HG02759 (cell line): ENCODE data around the gene EFCAB14.
A peak's percentile ranks its signal among the peaks of the same experiment; 100 is the strongest.
"Not testable (repeated sequence)": the region's sequence is repeated elsewhere in the genome, so short reads cannot be mapped to it uniquely, and the experiment has no call there.

Experiments
- ATAC-seq: cut with Tn5 transposase; IDR thresholded peaks from one replicate; pipeline ENCODE4 v1.9.1; 2021; ENCODE audit warnings: mild to moderate bottlenecking, moderate library complexity; ENCODE audit not compliant: unreplicated experiment

The EFCAB14 gene

DNA sequence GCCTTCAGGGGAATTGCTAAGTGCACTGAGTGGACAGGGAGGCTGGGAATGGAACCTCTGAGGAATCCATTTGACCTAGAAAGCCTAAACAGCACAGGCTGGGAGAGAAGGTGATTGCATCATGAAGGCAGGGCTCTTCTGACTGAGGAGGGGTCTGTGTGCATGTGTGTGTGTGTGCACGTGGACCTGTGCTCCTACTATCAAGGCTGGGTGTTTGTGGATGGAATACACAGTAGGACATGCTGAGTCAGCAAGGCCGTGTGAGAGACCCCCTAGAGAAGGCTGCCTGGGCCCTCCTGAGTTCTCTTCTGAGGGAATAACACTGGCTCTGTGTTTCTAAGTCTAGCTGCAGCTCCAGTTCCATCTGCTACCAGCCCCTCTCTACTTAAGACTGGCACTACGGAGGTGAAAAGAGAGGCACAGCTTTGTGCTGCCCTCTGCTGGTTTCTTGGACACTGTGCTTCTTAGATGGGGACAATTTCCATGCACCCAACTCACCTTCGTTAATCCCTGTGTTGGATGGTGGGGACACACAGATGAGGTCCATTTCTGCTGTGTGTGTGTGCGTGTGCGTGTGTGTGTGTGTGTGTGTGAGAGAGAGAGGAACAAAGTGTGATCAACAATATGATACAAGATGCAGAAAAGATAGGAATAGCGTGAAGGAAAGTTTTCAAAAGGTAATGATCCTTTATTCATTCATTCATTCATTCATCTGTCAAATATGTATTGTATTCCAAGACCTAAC is 6.2 kb upstream of the EFCAB14 start:
- peak; percentile 80 for ATAC-seq

DNA sequence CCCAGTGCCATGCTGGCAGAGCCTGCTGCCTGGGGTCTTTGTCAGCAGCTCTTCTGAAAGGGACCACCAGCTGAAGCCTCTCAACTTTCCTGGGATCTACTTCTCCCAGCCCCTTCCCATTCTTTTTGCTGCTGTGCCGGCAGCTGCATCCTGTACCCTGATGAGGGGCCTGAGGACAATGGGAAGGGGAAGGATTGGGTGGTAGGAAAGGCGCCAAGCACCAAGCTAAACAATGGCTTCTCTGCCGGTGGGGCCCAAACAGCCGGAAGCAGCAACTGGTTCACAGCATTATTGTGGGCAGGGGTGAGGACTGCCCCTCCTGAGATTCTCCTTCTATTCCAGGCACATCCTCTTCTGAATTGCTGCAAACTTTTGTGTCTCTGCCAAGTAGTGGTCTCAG is 5.0 kb upstream of the EFCAB14 start:
- no peak for ATAC-seq

DNA sequence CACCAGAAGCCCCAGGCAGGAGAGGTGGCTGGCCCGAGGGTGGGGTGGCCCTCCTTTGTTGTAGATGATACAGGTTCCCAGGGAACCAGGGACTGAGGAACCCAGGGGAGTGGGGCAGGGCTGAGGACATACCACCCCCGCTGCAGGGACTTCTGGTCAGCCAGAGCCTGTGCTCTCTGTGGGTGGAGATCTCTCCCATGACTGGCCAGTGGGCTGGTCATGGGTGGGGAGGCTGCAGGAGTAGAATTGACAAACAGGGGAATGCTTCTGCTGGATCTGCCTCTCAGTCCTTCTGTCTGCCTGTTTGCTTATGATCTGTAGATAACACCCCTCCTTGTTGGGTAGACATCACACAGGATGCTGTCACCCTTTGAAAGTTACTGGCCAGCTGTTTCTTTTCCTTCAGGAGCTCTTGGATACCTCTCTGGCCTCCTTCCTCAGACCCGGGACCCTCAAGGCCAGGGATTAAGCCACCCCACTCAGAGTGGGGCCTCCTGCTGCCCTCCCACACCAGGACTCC is 2.8 kb upstream of the EFCAB14 start:
- ATAC-seq, result no peak

DNA sequence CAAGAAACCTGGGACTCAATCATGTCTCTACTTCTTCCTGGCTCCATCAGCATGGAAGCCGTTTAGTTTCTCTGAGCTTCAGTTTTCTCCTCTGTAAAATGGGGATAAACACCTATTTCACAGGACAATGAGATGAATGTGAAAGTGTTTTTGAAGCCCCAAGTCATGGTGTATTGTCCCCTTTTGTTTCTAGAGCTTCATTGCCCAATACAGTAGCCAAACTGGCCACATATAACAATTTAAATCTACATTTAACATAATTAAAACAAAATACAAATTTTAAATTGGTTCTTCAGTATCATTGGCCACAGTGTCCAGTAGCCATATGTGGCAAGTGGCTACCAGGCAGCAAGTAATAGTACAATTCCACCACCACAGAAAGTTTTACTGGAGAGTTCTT is 2.3 kb upstream of the EFCAB14 start:
- ATAC-seq, result no peak

DNA sequence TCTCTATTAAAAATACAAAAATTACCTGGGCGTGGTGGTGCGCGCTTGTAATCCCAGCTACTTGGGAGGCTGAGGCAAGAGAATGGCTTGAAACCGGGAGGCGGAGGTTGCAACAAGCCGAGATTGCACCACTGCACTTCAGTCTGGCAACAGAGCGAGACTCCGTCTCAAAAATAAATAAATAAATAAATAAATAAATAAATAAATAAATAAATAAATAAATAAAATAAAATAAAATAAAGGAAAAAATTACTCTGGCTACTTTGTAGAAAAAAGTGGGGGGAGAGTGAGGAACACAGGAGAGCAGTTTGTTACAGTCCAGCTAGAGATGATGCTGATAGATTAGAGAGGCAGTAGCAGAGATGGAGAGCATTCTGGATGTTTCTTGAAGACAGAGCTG is 1.4 kb upstream of the EFCAB14 start:
- ATAC-seq, result not testable (repeated sequence)

DNA sequence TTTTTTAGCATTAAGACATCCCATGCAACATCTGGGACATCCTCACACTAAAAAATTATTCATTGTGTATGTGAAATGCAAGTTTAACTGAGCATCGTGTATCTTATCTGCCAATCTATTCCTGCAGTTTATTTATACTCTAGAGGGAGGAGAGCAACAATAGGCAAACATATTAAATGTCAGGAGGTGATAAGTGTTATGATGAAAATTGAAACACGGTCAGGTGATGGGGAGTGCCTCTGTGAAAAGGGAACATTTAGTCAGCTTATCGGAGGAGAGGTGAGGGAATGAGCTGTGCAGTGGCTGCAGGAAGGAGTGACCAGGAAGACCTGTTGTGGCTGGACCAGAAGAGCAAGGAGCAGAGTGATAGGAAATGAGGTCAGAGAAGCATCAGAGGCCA is 775 bp upstream of the EFCAB14 start:
- no peak for ATAC-seq

DNA sequence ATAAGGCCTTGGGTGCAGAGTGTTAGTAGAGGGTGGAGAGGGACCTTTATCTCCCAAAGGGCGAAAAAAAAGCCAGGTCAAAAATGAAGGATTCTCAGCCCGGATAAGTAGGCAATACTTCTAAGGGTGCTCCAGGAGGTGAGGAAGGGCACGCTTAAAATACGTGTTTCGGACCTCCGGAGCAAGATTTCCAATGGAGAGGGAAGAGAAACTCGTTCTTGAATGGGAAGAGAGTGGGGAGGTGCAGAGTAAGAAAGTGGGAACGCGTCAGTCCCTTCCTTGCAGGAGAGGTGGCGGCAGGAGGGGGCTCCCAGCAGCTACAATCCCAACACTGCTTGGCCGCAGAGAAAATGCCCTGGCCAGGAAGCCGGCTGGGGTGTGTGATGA is 581 bp downstream of the EFCAB14 start:
- ATAC-seq, result no peak

DNA sequence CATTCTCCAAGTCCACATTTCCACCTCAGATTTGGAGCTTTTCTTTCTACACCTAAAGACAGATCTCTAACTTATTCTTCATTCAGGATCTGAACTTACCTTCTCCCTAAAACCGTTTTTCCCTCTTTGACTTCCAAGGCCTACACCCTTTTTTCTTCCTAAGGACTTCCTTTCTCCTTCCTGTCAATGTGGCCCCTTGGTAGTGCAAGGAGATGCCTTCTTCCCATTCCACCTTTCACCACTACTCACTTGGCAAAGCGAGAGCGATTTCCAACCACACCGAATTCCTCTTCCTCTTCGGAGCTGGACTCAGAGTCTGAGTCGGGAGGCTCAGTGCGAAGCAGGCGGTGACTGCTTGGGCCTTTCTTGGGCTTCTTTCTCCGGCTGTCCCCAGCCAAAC is 1.3 kb downstream of the EFCAB14 start:
- ATAC-seq, result no peak

DNA sequence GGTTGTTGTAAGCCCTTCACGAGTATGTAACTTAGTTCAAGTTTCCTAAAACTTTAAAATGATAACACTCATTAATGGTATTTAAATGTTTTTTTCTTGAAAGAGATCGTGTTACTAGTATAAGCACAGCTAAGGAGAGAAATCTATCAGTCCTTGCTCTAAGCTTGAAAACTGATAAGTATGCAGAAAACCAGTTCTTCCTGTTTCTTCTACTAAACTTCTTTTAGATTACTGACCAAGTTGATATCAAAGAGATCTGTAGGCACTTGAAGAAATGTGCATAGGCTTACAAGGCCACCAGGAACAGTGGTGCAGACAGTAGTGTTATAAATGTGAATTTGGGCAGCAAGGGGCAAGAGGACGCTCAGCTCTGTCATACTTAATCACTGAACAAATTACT is 3.9 kb downstream of the EFCAB14 start:
- ATAC-seq, result no peak

DNA sequence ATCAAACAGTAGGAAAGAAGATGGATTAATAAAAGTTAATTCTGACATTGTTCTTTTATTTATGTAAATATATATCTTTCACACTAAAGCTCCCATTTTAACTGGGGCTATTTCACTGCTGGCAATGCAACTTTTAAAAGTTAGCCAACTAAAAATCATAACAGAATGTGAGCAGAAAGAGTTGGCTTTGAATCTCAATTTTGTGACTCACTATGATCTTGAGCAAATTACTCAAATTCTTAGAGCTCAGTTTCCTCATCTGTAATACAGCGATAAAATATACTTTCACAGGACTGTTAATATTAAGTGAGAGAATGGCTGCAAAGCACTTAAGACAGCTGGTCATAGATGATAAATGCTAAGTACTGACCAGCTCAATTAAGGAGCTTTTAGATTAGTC is 10.8 kb downstream of the EFCAB14 start:
- ATAC-seq, result no peak

DNA sequence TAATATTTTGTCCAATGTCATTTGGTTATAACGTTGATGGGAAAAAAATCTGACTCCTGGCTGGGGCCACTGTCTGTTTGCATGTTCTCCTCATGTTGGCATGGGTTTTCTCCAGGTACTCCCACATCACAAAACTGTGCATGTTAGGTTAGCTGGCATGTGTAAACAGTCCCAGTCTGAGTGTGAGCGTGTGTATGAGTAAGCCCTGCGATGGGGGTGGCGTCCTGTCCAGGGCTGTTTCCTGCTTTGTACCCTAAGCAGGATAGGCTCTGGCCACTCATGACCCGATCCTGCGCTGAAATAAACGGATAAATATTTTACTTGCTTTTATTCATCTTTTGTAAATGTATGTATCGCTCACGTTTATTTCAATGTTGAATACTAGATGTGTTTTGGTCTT is 13.5 kb downstream of the EFCAB14 start:
- ATAC-seq, result no peak

DNA sequence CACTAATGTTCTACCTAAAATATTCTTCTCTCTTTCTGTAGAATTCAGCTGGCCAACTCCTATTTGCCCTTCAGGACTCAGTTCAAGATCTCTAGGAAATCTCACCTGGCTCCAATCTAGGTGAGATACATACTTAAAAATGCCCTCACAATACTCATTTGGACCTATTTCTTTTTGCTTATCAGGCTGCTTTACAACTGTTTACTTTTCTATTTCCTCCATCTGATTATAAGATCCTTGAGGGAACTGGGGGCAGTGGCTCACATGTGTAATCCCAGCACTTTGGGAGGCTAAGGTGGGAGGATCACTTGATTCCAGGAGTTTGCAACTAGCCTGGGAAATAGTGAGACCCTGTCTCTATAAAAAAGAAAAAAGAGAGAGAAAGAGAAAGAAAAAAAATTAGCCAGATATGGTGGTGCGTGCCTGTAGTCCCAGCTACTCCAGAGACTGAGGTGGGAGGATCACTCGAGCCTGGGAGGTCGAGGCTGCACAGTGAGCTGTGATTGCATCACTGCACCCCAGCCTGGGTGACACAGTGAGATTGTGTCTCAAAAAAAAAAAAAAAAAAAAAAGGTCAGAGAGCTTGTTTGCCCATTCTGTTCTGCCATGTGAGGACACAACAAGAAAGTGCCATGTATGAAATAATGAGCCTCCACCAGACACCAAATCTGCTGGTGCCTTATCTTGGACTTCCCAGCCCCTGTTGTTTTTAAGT is 14.8 kb downstream of the EFCAB14 start:
- ATAC-seq, result no peak

DNA sequence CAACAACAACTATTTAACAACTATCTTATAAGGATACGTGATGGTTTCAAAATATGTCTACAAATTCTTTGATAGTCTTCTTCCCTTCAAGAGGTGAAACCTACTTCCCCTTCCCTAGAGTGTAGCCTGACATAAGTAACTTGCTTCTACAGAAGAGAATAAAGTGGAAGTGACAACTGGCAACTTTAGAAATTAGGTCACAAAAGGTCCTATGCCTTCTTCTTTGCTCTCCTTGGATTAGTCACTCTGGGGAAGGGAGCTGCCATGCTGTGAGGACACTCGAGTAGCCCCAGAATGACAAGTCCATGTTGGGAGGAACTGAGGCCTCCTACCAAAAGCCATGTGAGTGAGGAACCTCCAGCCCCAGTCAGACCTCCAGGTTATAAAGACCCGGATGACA is 19.2 kb downstream of the EFCAB14 start:
- ATAC-seq, result no peak

DNA sequence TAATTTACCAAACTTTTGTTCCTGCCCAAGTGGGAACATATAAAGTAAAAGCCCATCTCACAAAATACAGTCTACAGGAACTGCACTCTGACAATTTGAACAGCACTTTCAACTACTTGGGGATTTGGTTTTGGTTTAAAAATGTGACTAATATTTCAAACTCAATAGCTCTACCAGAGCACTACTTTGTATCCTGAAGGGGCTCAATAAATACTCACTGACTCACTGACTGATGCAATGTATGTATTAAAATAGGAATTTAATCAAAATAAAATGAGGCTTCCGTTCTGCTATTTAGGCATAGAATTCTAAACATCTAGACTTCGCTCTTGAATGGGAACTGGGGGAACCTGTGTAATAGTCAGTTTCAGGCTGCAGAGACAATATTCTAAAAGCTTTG is 21.9 kb downstream of the EFCAB14 start:
- ATAC-seq, result no peak

DNA sequence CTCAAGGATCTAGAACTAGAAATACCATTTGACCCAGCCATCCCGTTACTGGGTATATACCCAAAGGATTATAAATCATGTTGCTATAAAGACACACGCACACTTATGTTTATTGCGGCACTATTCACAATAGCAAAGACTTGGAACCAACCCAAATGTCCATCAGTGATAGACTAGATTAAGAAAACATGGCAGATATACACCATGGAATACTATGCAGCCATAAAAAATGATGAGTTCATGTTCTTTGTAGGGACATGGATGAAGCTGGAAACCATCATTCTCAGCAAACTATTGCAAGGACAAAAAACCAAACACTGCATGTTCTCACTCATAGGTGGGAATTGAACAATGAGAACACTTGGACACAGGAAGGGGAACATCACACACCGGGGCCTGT is 24.2 kb downstream of the EFCAB14 start:
- ATAC-seq, result not testable (repeated sequence)

DNA sequence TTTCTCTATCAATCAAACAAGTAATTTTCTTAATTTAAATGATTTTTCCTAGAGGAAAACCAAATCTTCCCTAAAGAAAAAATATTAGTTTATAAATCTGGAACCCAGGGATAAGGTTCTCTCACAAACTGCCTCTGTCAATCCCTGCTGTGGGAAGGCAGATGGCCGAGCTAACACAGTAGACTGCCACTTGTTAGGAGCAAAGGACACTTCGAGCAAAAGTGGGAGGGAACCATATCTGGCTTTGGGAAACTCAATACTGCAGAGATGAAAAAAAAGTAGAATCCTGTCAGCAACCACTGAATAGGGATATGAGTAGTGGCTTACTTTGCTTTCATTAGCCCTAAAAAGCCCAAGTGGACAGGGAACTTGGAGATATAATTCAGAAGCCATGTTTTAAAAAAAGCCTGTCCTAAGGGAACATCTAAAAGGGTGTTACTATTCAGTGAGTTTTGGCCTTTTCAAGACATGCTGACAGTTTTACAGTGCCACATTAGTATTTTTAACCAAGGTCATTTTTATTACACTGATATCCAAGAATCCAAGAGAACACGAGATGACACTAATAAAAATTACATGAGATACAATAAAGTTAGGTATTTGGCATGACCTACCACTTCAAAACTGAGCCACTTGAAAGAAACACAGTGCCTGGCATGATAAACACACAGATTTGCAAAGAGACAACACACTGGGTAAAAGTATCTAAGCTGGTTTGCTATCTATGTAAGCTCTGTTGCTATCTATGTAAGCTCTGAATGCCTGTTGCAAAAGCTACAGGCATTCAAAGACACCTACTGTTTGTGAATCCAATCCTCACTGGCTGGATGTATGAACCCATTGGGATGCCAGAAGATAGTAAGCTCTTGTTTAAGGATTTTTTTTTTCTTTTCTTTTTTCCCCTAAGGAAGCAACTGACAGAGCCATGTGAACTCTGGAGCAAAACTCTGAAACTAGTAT is 25.8 kb downstream of the EFCAB14 start:
- ATAC-seq, result no peak

DNA sequence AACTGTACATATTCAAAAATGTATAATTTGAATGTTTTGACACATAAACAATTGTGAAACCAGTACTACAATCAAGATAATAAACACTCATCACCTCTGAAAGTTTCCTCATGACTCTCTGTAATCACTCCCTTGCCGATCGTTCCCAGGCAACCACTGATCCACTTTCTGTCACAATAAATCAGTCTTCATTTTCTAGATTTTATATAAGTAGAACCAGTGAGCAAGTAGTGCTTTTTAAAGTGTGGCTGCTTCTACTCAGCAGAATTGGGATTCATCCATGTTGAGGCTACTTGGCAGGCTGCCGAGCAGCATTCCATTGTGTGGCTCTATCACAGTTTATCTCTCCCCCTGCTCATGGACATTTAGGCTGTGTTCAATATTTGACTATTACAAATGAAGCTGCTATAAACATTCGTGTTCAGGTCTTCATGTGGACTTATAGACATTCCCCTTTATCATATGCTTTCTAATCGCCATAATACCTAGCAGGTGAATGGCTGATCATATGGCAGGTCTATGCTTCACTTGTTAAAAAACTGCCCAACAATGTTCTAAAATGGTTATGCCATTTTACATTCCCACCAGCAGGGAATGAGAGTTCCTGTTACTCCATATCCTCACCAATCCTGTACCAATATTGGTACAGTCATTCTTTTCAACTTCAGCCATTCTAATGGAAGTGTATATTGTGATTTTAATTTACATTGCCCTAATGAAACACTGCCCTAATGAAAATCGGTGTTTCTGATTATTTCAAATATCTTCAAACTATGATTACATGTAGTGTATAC is 26.7 kb downstream of the EFCAB14 start:
- ATAC-seq, result no peak

DNA sequence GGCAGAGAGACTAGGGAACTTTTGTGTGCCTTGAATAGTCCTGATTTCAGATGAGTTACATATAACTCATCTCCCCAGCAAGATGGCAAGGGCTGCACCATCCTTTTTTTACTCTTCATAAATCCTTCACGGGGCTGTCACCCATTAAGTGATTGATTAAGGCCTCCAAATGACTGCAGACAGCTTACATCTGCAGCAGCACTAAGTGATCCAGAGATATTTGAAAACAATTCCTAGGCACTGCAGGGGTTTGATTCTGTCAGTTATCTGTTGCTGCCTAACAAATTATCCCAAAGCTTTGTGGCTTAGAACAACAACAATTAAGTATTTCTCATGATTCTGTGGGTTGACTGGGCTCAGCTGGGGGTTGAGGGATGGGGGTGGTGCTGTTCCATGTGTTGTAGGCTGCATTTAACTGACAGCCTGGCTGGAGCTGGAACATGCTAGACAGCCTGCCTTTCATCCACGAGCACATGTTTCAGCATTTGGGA is 27.9 kb downstream of the EFCAB14 start:
- ATAC-seq, result no peak

DNA sequence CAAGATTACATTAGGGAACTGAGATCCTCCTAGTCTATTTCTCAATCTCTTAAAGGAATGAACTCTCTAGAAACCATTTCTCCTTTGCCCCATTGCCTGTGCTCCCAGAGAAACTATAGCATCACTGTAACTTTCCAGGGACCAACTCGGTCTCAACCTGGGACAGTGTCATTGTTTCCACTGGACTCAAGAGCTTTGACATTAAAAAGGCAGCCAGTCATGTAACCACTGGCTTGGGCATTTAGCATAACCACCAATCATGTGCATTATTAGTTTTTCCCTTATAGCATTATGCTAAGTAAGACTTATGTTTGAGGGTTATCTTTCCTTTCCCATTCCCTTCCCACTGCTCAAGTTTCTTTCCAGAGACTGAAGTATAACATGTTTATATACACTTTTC is 29.0 kb downstream of the EFCAB14 start:
- no peak for ATAC-seq

DNA sequence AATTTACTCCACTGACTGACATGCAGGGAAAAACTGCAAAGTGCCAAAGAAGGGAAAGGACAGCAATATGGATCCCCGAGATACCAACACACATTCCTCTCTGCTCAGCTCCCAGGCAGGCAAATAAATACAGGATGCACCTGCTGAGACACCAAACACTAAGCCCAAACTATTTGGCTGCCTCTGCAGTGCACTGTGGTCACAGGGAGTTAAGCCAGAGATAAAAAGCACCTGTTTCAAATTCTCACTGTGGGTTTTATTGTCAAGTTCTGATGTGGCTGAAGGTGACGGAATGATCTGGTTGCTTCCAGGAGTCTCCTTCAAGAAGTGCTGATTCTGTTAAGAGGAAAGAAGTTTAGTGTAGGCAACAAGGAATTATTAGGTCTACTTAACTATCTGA is 29.6 kb downstream of the EFCAB14 start:
- ATAC-seq, result no peak
